NCI-H345 (cell line): ENCODE data around the gene CHID1.
A peak's percentile ranks its signal among the peaks of the same experiment; 100 is the strongest.

Experiments
- DNase-seq: peaks from one replicate; lab custom pipeline; 2025; lab: John Stamatoyannopoulos, UW

Gene CHID1

GRCh38 chr11:836274-836673, 74.3 kb downstream of the CHID1 start:
- DNase-seq, result no peak

DNA sequence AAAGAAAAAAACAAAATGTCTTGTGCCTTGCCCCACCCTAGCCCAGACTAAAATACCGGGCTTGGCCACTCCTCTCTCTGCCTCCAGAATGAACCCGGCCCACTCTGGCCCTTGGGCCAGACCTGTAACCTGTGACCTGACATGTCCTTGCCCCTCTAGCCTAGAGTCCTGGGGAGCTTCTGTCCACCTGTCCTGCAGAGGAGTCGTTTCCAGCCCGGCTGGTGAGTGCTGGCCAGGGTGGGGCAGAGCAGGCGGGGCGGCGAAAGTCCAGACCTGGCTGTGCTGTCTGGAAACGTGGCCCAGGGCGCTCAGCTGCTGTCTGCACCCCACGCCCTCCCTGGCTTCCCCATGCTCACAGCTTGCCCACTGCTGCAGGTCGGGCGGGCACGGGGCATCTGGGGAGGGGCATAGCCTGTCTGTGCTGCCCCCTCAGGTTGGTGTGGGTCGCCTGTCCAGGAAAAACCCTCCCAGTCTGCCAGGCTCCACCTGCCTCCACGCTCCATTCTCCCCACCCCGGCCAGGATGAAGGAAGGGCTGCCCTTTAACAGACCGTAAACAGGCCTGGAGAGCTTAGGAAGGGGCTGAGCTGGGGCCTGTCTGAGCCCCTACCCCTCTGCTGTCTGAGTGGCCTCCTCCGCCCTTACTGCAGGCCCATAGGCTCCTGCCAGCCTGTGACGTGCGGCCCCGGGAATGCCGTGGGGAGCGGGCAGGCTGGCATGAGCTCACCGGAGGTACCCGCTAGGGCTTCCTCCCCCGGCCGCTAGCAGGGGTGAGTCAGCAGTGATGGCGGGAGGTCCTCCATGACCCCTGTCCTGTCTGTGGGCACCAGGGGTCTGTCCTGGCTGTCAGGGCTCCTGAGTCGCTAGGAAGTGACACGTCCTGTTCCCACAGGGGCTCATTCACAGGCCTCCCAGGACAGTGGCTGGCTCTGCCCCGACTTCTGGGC, 76.0 kb downstream of the CHID1 start:
- DNase-seq, result no peak

- no peak for DNase-seq
Measured at GRCh38 chr11:833849-834311, 76.7 kb downstream of the CHID1 start.

- DNase-seq, result peak; percentile 59
Measured at GRCh38 chr11:833114-833791, 77.4 kb downstream of the CHID1 start.

- DNase-seq, result peak; percentile 59
Measured at GRCh38 chr11:832529-833113, 78.0 kb downstream of the CHID1 start, which contains the start of gene CD151. CD151 (plus strand) TSS chr11:832952; CDS start chr11:836070, 3,118 bp downstream.

DNA sequence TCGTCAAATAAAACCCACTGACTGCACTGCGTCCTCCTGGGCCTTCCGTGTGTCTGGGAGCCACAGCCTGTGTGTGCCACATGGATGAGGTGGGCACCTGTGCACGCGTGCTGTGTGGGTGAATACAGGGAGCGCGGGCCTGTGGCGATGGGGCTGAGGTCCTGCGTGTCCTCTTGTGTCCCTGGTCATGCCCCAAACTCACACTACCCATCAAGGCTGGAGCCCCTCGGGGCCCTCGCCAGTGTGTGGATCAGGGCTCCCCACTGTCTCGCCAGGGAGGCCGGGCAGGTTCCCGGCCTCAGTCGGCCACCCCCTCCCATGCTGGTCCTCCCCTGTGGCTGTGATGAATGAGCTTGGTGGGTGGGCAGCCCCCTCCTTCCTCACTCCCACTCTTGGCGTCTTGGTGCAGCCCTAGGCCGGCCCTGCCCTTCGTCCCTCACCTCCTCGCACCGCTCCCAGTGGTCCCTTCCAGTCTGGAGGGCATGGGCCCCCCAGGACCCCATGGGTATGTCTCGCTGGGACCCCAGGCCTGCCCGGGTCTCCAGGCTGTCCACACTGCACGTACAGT, 78.6 kb downstream of the CHID1 start:
- no peak for DNase-seq

DNA sequence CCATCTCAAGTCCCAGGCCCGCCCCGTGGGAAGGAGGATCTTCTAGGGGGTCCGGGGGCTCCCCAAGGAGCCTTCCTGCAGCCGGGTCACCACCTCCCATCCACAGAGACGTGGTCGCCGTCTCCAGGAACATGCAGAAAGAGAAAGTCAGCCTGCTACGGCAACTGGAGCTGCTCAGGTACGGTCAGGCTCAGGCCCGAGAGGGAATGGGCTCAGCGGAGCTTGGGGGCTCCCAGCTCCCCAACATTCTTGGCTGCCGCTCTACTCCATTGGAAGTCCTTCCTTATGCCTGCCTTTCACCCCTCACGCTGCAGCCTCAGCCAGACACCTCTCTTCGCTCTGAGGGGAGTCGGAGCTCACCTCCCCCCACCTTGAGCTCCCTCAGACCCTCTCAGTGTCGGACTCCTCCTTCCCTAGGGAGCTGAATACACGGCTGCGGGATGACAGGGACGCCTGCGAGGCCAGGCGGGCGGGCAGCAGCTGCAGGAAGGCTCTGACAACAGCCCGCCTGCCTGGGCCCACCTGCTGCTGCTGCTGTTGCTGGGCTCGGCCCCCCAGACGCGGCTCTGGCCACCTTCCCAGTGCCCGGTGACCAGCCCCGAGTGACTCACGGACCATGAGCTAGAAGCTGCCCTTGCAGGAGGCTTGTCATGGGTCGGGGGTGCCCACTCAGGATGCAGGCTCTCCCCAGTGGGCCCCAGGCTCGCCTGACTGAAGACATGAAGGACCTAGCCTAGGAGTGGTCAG, 79.3 kb downstream of the CHID1 start:
- DNase-seq, result no peak

DNA sequence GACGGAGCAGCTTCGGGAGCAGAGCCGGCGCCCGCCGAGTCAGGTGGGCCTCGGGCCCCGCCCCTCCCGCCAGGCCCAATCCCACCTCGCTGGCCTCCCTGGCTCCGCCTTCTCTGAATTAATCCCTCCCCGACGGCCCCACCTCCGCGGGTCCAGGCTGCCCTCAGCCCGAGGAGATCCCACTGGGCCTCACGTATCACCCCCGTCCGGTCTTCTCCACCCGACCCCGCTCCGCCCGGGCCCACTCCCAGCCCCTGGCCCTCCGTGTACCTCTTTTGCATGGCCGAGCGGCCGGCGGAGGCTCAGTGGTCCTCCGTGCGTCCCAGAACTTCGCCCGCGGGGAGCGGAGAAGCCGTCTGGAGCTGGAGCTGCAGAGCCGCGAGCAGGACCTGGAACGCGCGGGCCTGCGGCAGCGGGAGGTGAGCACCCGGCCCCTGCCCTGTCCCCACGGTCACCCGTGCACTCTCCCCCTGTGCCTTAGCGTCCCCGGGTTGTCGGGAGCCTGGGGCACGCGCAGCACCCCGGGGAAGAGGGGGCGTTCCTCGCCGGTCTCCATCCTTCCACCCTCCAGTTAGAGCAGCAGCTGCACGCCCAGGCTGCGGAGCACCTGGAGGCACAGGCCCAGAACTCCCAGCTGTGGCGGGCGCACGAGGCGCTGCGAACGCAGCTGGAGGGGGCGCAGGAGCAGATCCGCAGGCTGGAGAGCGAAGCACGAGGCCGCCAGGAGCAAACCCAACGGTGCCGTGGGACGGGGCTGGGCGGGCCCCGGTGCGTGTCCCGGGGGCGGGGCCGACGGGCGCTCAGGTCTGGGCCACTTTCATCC, 80.1 kb downstream of the CHID1 start:
- DNase-seq, result peak; percentile 88

DNA sequence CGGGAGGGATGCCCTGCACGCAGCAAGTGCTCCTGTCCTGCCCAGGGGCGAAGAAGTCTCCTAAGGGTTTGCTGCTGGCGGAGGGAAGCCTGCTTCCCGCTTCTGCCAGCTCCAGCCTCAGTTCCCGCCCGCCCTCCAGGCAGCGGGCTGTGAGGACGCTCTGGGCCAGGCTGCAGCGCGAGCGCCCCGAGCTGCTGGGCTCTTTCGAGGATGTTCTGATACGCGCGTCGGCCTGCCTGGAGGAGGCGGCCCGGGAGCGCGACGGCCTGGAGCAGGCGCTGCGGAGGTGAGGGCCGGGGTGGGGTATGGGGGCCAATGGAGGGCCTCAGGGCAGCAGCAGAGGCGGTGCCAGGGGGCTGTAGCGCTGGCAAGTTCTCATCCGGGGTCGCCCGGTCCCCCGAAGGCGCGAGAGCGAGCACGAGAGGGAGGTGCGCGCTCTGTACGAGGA, 80.7 kb downstream of the CHID1 start:
- DNase-seq, result no peak

DNA sequence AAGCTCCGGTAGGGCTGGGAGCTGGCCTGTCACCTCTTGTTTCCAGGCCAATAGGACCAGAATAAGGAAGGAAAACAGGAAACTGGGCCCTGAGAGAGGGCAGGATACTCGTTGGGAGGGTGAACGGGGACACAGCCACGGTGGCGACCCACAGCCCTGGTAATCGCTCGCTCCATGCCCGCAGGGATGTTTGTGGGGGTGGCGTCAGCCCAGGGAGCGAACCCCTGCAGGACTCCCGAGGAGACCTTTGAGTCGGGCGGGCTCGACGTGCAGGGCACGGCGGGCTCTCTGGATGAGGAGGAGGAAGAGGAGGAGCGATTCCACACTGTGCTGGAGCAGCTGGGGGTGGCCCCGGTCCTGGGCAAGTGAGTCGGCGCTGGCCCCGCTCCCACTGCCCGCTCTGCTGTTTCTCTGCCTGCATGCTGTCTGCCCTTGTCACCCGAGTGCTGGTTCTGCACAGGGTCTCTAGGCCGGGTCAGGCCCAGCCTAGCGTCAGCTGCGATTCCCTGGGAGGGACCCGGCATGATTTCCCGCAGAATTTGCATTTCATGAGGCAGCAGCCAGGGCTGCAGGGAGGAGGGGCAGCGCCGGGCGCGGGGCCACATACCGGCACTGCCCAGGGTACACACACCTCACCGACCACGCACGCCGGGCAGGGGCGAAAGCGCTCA, 81.3 kb downstream of the CHID1 start:
- no peak for DNase-seq

DNA sequence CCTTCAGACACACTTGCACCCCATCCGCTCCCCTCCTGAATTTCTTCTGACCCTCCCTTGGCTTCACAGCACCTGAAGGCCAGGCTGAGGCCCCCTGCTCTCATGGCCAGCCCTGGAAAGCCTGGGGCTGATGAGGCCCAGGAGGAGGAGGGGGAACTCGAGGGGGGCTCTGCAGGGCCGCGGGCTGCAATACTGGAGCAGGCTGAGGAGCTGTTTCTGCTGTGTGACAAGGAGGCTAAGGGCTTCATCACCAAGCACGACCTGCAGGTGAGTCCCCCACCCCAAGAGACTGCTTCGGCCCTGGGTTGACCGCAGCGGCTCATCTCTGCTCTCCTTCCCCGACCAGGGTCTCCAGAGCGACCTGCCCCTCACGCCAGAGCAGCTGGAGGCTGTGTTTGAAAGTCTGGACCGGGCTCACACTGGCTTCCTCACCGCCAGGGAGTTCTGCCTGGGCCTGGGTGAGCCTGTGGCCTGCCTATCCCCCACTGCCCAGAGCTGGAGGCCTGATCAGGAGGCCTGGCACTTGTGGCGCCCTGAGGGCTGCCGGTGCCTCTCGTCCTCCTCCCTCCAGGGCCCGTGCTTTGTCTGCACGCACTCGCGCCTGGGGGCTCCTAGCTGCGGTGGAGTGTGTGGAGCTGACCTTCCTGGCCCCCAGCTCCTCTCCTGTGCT, 82.0 kb downstream of the CHID1 start:
- no peak for DNase-seq

- no peak for DNase-seq
Measured at GRCh38 chr11:827897-828192, 82.8 kb downstream of the CHID1 start, which contains the start of gene CRACR2B. CRACR2B (plus strand) TSS chr11:827919; CDS start chr11:828608, 689 bp downstream.

DNA sequence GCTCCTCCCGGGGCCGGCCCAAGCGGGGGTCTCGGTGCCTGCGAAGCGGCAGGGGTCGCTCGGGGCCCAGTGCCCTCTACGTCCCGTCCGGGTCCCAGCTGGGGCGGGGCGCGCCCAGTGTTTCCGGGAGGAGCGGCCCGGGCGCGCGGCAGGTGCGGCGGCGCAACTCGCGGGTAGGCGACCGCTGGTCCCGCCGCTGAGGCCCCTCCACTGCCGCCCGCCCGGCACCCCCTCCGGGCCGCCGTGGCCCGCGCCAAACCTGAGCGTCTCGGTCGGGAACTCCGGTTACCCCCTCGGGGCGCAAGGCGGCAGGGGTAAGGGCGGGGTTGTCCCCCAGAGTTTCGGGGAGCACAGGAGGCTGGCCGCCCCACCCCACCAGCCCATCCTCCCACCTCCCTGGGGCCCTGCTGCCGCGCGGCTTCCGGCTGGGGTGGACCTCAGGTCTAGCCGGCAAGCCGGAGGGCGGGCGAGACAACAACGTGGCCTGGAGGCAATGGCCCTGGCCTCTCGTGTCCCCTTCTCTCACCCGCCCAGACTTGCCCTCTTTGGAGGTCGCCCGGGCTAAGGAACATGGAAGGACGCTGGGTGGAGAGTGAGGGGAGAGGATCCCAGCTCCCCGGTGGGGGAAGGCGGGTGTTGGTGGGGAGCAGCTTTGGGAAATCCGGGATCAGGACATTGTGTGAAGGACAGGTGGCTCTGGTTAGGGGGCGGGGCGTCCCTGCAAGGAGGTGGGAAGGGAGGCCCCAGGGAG, 83.3 kb downstream of the CHID1 start:
- peak; percentile 40 for DNase-seq

- DNase-seq, result no peak
Measured at GRCh38 chr11:826836-827145, 83.8 kb downstream of the CHID1 start.

DNA sequence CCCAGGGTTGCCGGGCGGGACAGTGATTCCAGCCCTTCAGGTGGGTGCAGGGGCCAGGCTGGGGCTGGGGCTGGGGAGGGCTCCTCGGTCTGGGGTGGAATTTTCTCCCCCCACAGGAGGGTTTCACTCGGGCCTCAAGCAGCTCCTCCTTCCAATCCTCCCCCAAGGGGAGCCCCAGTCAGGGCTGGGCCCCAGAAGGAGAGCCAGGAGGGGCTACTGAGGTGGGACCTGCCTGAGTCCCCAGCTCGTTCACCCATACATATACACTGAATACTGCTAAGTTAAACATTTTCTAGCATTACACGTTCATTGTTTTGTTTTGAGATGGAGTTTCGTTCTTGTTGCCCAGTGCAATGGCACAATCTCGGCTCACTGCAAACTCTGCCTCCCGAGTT, 84.4 kb downstream of the CHID1 start:
- no peak for DNase-seq

GRCh38 chr11:825366-826226, 85.0 kb downstream of the CHID1 start:
- DNase-seq, result no peak

GRCh38 chr11:824942-825341, 85.7 kb downstream of the CHID1 start:
- DNase-seq, result no peak

DNA sequence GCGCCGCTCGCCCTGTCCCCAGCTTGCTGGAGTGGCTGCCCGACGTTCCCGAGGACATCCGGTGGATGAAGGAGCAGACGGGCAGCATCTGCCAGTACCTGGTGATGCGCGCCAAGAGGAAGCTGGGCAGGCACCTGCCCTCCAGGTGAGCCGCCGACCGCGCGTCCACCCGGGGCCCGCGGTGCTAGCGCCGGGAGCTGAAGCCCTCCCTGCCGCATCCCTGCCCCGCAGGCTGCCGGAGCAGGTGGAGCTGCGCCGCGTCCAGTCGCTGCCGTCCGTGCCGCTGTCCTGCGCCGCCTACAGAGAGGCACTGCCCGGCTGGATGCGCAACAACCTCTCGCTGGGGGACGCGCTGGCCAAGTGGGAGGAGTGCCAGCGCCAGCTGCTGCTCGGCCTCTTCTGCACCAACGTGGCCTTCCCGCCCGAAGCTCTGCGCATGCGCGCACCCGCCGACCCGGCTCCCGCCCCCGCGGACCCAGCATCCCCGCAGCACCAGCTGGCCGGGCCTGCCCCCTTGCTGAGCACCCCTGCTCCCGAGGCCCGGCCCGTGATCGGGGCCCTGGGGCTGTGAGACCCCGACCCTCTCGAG, 86.2 kb downstream of the CHID1 start:
- no peak for DNase-seq
